Measurements from ENCODE around the gene CFAP299.
"Not testable (repeated sequence)": the region's sequence is repeated elsewhere in the genome, so short reads cannot be mapped to it uniquely, and the experiment has no call there.

CFAP299 gene

GRCh38 chr4:80705311-80705710 lies 369.8 kb downstream of the CFAP299 start:
- no peak for DNase-seq (ENCODE audit: low read depth in 3 of 3, low spot score in 1 of 3)

GRCh38 chr4:80709082-80709869 lies 373.7 kb downstream of the CFAP299 start:
- no peak for DNase-seq (ENCODE audit: low read depth in 3 of 3, low spot score in 1 of 3)

DNA sequence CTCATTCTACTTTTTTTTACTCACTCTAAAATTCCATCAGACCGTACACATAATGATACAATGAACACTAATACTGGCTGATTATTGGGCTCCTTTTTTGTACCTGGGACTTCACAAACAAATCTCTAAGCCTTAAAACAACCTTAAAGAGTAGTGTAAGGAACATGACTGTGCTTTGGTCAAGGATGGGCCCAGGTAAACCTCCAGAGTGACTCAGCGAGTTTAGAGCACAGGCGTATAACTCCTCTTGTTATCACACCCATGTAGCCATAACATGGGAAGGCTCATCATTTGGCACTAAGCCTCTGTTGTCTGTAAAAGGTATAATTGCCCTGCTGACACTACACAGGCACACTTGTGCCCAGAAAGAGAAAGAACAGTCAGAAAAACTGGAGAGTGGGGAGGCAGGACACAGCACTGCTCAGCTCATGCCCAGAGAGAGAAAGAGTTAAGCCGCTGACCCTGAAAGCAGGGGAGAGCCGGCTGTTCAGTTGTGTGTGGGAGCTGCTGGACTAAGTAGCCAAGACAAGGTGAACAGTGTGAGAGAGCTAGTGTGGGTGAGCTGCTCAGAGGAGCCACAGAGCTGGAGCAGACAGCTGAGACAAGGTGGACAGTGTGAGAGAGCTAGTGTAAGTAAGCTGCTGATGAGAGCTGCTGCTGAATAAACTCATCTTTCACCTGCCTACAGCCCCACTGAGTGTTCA lies 375.4 kb downstream of the CFAP299 start:
- DNase-seq (ENCODE audit: low read depth in 3 of 3, low spot score in 1 of 3), result no peak

DNA sequence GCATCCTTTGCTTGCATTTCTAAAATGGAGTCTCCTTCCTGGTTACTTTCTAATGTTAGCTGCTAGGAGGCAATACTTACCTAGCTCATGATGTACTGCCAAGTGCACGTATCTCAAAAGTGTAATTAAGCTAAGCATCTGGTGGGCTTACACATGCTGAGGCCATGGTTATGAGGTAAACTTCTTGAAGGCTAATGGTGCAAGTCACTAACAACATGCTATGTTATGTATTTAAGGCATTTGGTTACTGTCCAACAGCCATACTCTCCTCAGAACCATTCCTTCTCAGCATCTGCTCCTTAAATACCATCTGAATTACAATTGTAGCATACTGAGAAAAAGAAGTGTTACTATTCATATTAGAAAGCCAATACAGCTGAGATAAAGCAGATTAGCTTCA lies 376.4 kb downstream of the CFAP299 start:
- DNase-seq (ENCODE audit: low read depth in 3 of 3, low spot score in 1 of 3), result no peak

DNA sequence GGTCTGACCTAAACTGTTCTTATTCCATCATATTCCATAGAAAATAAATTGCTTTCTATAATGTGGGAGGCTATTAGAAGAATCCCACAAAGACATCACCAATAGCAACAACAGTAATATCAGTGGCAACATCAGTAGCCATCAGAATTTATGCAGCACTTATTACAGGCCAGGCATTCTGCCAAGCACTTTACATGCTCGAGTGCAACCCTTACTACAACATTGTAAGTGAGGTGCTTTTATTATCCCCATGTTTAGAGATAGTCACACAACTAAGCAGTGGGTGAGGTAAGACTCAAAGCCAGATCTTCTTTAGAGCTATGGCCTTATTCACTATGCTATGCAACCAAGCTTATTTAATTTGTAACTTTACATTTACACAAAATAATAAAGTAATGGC lies 377.9 kb downstream of the CFAP299 start:
- no peak for DNase-seq (ENCODE audit: low read depth in 3 of 3, low spot score in 1 of 3)

DNA sequence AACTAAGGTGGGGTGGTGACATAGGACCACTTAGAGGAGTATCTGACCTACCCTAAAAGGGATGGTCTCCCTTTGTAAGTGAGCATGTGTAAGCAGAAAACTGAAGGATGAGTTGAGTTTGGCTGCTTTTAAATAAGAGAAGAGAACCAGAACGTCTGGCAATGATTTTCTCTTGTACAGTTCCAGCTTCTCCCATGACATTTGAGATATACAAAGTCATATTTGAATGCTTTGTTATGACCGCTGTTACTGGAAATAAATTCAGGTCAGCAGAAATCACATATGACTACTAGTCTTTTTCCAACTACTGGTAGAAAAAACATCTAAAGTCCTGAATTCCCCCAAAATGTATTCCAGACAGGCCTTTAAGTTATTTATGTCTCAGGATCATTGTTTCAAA lies 381.7 kb downstream of the CFAP299 start:
- DNase-seq (ENCODE audit: low read depth in 3 of 3, low spot score in 1 of 3), result no peak

GRCh38 chr4:80726471-80726870 lies 390.9 kb downstream of the CFAP299 start:
- no peak for DNase-seq (ENCODE audit: low read depth in 3 of 3, low spot score in 1 of 3)

GRCh38 chr4:80730158-80730557 lies 394.6 kb downstream of the CFAP299 start:
- DNase-seq (ENCODE audit: low read depth in 3 of 3, low spot score in 1 of 3), result no peak

DNA sequence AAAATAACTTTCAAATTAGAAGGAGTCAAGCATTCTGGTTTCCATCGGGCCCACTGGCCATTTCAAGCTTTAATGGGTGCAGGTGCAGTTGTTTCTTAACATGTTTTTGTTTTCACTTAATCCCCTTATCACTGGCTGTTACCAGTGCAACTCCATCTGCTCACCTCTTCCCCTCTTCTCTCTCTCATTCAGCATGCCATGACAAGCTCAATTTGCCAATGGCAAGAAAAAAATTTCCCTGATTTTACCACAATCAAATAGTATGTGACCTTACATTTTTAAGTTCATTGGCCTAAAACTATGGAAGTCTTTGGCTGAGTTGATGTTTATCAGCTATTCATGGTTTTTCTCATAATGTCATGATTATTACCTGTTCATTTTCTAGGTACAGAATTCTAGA lies 395.9 kb downstream of the CFAP299 start:
- DNase-seq (ENCODE audit: low read depth in 3 of 3, low spot score in 1 of 3), result no peak

- DNase-seq (ENCODE audit: low read depth in 3 of 3, low spot score in 1 of 3), result no peak
Observed at GRCh38 chr4:80732010-80732409, 396.5 kb downstream of the CFAP299 start.

DNA sequence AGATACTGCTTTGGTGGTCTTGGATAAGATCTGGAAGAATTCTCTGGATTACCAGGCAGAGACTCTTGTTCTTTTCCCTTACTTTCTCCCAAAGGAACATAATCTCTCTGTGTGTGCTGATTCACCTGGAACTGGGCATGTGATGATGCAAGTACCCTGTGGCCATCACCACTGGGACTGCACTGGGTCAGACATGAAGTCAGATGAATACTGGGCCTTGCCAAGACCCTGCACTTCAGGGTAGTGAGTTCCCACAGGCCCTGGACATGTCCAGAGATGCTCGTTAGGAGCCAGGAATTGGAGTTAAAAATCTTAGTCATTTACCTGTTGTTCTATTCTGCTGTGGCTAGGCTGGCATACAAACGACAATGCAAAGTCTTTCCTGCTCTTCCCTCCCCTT lies 404.8 kb downstream of the CFAP299 start:
- DNase-seq (ENCODE audit: low read depth in 3 of 3, low spot score in 1 of 3), result no peak

- not testable (repeated sequence) for DNase-seq (ENCODE audit: low read depth in 3 of 3, low spot score in 1 of 3)
Observed at GRCh38 chr4:80749558-80749957, 414.0 kb downstream of the CFAP299 start.

- DNase-seq (ENCODE audit: low read depth in 3 of 3, low spot score in 1 of 3), result no peak
Observed at GRCh38 chr4:80751200-80751599, 415.7 kb downstream of the CFAP299 start.

GRCh38 chr4:80767944-80768343 lies 432.4 kb downstream of the CFAP299 start:
- DNase-seq (ENCODE audit: low read depth in 3 of 3, low spot score in 1 of 3), result no peak

DNA sequence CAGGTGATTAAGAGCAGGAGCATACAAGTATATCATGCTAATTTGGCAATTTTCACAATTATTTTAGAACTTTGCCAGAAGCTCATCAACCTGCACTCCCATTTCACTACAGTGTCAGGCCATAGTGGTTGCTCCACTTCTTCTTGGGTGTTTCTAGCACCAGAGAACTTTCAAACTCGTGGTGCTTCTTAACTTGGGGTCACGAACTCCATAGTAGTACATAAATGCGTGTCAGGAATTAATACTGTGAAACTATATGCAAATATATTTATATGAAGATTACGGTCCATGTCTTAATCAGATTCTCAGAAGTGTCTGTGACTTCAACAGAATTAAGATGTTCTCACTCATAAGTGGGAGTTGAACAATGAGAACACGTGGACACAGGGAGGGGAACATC lies 440.6 kb downstream of the CFAP299 start:
- no peak for DNase-seq (ENCODE audit: low read depth in 3 of 3, low spot score in 1 of 3)

GRCh38 chr4:80781431-80781830 lies 445.9 kb downstream of the CFAP299 start:
- DNase-seq (ENCODE audit: low read depth in 3 of 3, low spot score in 1 of 3), result no peak

DNA sequence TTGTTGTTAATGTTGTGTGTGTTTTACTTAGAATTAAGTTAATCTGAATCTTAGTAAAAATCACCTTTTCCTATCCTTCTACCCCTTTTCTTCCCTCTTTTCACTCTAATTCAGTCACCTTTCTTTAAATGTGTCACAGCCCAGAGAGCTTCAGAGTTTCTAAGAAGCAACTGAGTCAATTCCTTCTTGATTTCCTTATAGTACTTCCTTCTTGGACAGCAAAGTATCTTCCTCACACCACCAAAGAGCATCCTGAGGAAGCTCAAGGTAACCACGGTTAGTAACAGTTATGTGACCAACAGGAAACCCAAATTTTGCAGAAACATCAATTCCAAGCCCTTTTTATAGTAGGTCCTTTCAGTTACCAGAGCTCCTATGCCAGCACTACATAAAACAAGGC lies 451.8 kb downstream of the CFAP299 start:
- no peak for DNase-seq (ENCODE audit: low read depth in 3 of 3, low spot score in 1 of 3)

DNA sequence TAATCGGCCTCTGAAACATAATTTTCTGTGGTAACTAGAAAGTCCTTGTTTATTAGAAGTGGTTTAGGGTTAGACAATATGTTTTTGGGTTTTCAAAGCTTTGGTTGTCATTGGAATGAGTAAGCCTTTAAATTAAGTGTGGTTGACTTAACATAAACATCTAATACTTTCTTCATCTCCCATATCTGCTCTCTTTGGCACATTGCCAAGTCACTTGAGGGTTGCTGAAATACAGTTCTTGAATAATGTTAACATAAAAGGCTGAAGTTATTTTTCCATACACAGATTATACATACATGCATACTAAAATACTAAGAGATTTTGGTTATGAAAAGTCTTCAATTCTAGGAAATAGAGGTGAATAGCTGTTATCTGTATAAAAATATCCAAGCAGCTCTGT lies 453.3 kb downstream of the CFAP299 start:
- no peak for DNase-seq (ENCODE audit: low read depth in 3 of 3, low spot score in 1 of 3)

DNA sequence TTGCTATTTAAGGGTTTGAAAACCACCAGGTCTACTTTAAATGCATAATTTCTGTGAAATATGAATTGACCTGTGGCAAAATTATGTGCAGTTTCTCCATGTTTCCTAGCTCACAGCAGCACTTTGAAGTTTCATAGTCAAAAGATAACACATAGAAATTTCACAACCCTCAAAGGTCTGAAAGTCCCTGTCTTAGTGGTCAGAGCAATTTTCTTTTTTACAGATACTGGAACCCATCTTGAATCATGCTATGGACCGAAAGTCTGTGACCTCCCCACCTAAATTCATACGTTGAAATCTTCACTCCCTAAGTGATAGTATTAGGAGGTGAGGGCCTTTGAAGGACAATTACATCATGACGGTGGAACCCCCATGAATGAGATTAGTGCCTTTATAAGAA lies 454.6 kb downstream of the CFAP299 start:
- DNase-seq (ENCODE audit: low read depth in 3 of 3, low spot score in 1 of 3), result no peak

GRCh38 chr4:80793660-80794059 lies 458.1 kb downstream of the CFAP299 start:
- not testable (repeated sequence) for DNase-seq (ENCODE audit: low read depth in 3 of 3, low spot score in 1 of 3)

- DNase-seq (ENCODE audit: low read depth in 3 of 3, low spot score in 1 of 3), result no peak
Observed at GRCh38 chr4:80798082-80798481, 462.6 kb downstream of the CFAP299 start.

DNA sequence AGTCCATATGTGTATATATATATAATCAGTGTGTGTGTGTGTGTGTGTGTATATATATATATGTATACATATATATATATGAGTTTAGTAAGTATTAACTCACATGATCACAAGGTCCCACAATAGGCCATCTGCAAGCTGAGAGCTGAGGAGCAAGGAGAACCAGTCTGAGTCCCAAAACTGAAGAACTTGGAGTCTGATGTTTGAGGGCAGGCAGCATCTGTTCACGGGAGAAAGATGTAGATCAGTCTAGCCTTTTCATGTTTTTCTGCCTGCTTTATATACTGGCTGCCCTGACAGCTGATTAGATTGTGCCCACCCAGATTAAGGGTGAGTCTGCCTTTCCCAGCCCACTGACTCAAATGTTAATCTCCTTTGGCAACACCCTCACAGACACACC lies 465.2 kb downstream of the CFAP299 start:
- DNase-seq (ENCODE audit: low read depth in 3 of 3, low spot score in 1 of 3), result not testable (repeated sequence)

DNA sequence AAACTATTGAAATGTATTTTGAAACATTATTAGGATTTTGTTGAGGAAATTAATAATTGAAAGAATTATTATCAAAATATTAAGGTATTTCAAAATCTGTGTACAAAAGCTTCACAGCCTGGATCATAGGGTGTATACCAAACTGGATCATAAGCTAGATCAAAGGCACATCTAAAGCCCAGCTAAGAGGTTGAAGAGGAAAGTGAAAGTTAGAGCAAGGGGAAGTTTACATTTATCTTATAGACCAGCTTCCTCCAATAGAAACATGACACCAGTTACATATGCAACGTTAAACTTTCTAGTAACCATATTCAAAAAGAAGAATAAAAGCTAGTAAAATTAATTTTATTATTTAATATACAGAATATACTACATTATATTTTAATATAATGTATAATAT lies 467.8 kb downstream of the CFAP299 start:
- no peak for DNase-seq (ENCODE audit: low read depth in 3 of 3, low spot score in 1 of 3)
